ENCODE measurements around the gene TEF. TPM values are rescaled to one million over a fixed set of nuclear protein-coding genes. Genes with fewer than 3 reads are reported as not detected.

TEF gene
- total RNA-seq, 4 donors from 2014 or later, result 26.1 to 50.7 (median 37.0) TPM

DNA sequence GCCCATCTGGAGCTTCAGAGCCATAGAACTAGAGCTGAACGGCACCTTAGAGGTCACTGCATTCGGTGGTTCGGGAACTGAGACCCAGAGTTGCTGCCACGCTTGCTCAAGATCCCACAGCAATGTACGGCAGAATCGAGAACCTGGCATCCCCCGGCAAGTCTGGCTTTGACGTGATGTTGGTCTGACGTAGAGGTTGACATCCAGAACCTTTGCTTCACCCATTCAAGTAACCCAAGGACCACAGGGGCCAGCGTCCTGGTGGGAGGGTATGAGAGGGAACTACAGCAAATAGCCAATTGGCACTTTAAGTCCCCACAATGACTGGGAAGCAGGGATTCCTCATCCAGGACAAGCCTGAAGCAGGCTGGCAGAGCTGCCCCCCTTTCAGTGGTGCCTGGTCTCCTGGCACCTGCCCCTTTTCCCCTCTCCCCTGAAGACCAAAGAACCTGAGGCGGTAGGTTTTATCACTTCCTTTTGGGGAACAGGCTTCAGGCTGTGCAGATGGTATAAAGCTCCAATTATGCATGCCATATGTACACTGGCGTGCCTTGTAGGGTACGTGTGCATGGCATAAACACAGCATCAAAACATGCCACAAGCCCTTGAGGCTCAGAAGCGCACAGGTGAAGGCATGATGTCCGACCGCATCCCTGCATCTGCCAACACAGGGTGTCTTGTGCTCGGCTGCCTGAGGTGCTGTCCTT, 15.3 kb upstream of the TEF start:
- Histone ChIP-seq H3K27me3 (no peaks in the 10 kb centered on the region), H3K4me3 (peak overlapping the region in 1 of 2 donors; percentile 64), H3K36me3 (no peaks in the 10 kb centered on the region), H3K27ac (peak overlapping the region; percentile 7 to 89 (median 85)), H3K4me1 (peaks cover 0 to 53% (median 13%) of the 10 kb centered on the region in 3 donors), H3K9me3 (no peaks in the 10 kb centered on the region)
- ATAC-seq, result peak; percentile 8
- WGBS, 2 donors (ENCODE audit: low coverage in 1 of 2), result 34% methylated on average over 10 of the region's 17 CpGs; no CpG with 5 or more reads in 1 of the 2 donors
- no peak for TF ChIP-seq POLR2A (IDR thresholded peaks at IDR 0.05)
- TF ChIP-seq, protein P1, sequence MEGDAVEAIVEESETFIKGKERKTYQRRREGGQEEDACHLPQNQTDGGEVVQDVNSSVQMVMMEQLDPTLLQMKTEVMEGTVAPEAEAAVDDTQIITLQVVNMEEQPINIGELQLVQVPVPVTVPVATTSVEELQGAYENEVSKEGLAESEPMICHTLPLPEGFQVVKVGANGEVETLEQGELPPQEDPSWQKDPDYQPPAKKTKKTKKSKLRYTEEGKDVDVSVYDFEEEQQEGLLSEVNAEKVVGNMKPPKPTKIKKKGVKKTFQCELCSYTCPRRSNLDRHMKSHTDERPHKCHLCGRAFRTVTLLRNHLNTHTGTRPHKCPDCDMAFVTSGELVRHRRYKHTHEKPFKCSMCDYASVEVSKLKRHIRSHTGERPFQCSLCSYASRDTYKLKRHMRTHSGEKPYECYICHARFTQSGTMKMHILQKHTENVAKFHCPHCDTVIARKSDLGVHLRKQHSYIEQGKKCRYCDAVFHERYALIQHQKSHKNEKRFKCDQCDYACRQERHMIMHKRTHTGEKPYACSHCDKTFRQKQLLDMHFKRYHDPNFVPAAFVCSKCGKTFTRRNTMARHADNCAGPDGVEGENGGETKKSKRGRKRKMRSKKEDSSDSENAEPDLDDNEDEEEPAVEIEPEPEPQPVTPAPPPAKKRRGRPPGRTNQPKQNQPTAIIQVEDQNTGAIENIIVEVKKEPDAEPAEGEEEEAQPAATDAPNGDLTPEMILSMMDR (IDR thresholded peaks at IDR 0.05), result no peak
- no peak for TF ChIP-seq EP300 (IDR thresholded peaks at IDR 0.05)
- no peak for TF ChIP-seq POLR2AphosphoS5 (IDR thresholded peaks at IDR 0.05)

DNA sequence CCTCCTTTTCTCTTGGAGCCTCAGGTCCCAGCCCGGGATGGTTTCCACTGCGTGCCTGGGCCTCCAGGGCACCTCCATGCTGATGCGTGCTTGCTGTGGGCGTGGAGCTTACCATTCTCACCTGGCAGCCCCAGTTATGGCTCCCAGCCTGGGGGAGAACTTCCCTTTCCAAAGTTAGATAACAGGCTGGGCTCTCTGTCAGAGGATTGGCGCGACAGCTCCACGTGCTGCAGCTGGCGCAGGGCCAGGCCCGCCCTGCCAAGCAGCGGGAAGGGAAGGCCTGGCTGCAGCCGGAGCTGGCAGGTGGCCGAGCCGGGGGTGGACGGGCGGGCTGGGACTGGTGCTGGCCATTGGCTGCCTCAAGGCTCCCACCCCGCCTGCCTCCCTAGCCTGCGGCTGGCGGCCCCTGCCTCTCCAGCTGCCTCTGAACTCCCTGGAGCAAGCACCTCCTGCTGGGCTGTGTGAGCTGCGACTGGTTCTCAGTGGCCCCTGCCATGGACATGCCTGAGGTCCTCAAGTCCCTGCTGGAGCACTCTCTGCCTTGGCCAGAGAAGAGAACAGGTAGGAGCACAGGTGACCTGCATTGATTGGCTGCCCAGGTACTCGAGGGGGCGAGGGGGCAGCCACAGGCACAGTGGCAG, 14.6 kb upstream of the TEF start:
- H3K4me1 ChIP-seq, result peaks cover 0 to 58% (median 13%) of the 10 kb centered on the region in 3 donors
- 3% methylated on average over 7 of the region's 21 CpGs; no CpG with 5 or more reads in 1 of the 2 donors for WGBS, 2 donors (ENCODE audit: low coverage in 1 of 2)
- TF ChIP-seq POLR2AphosphoS5 (IDR thresholded peaks at IDR 0.05) (peak; percentile 91), POLR2A (IDR thresholded peaks at IDR 0.05) (peak; percentile 59 to 68), EP300 (IDR thresholded peaks at IDR 0.05) (no peak)
- TF ChIP-seq, protein P1 (IDR thresholded peaks at IDR 0.05), result peak in 3 of 4 experiments; percentile 48 to 53 (median 49)
- peak overlapping the region; percentile 62 to 64 for H3K4me3 ChIP-seq
- peak overlapping the region; percentile 64 to 89 (median 85) for H3K27ac ChIP-seq
- H3K9me3 ChIP-seq, result no peaks in the 10 kb centered on the region
- ATAC-seq, result peak; percentile 97
- H3K27me3 ChIP-seq, result no peaks in the 10 kb centered on the region
- H3K36me3 ChIP-seq, result peaks cover 0 to 5% of the 10 kb centered on the region in 2 donors

DNA sequence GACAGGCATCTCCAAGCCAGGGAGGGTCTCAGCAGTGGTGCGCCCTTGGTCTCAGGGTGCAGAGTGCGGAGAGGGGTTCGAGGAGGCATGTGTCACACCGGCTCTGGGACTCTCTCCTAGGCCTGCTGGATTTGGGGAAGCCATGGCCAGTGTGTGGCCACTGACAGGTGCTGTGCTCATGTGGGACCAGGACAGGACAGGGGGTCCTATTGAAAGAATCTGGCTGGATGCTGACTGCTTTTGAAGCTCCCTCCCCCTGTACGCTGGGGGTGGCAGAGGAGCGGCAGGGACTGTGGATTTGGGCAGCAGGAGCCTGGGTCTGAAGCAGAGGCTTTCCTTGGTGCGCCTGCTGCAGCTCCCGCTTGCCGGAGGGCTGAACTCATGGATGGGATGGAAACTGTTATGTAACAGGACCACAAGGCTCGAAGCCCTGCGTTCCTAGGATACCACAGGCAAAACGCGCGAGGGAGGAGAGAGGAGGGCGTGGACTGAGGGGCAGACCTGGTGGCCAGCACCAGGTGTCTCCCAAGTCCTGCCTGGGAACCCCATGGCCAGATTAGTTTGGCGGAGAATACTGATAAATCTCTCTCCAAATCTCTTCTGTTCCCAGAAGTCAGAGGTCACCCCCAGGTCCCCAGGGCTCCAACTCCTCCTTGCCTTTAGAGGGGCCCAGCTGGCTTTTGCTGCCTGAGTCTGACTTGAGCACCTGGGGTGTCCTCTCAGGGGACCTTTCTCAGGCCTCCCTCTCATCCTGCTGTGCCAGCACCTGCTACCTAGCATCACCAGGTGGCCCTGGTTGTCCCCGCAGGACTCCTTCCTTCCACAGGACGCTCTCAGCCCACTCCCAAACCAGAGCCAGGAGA, 13.8 kb upstream of the TEF start:
- peak overlapping the region; percentile 62 to 64 for H3K4me3 ChIP-seq
- H3K9me3 ChIP-seq, result no peaks in the 10 kb centered on the region
- peaks cover 0 to 65% (median 13%) of the 10 kb centered on the region in 3 donors for H3K4me1 ChIP-seq
- H3K27ac ChIP-seq, result peak overlapping the region; percentile 64 to 89 (median 85)
- H3K36me3 ChIP-seq, result peaks cover 0 to 13% of the 10 kb centered on the region in 2 donors
- TF ChIP-seq POLR2AphosphoS5 (IDR thresholded peaks at IDR 0.05) (peak; percentile 50), EP300 (IDR thresholded peaks at IDR 0.05) (no peak), POLR2A (IDR thresholded peaks at IDR 0.05) (peak; percentile 19 to 25)
- TF ChIP-seq, protein P1 (IDR thresholded peaks at IDR 0.05), result no peak
- WGBS, 2 donors (ENCODE audit: low coverage in 1 of 2), result 32% methylated on average over 4 of the region's 18 CpGs; no CpG with 5 or more reads in 1 of the 2 donors
- H3K27me3 ChIP-seq, result no peaks in the 10 kb centered on the region
- peak; percentile 70 for ATAC-seq

DNA sequence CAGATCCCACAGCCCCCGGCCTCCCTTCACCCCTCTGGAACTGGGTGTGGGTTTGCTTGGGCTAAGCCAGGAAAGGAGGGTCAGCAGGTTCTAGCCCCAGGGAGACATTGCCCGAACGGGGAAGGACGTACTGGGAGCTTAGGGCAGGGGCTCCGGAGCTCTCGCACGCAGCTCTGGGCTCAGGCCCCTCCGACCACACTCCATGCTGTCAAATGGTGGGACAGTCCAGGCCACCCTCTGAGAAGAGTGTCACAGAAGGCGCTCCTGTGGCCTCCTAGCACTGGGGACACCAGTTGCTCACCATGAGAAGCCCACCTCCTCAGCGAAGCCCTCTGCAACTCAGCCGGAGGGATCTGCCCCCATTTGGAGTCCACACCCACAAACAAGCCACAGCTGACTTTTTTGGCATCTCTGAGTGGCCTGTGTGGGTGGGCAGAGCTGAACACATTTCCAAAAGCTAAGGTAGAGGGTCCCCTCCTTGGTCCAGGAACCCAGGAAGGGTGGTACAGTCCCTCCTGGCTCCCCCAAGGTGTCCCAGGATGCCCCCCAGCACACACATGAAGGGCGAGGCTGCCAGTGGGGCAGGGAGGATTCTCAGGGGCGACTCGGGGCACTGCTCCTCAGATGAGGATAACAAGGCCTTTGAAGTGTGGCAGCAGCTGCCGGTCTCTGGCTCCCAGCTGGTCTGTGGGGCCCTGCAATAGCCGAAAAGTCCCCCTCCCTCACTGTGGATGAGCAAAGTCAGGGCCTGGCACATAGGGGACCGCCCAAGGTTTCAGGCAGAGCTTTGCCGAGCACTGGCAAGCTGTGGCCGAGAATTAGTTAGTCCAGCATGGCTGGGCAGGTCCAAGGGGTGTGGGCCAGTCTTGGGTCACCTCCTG, 13.0 kb upstream of the TEF start:
- Histone ChIP-seq H3K27me3 (no peaks in the 10 kb centered on the region), H3K4me1 (peaks cover 0 to 67% (median 13%) of the 10 kb centered on the region in 3 donors)

More for the DNA sequence above, 13.0 kb upstream of the TEF start:
- Histone ChIP-seq H3K4me3 (peak overlapping the region; percentile 62 to 64), H3K9me3 (no peaks in the 10 kb centered on the region), H3K36me3 (peaks cover 0 to 20% of the 10 kb centered on the region in 2 donors), H3K27ac (peak overlapping the region; percentile 4 to 89 (median 85))
- no peak for ATAC-seq
- no peak for TF ChIP-seq EP300 (IDR thresholded peaks at IDR 0.05)
- no peak for TF ChIP-seq POLR2AphosphoS5 (IDR thresholded peaks at IDR 0.05)
- TF ChIP-seq POLR2A (IDR thresholded peaks at IDR 0.05), result no peak
- TF ChIP-seq, protein P1 (IDR thresholded peaks at IDR 0.05), result no peak
- 20% methylated on average over 1 of the region's 19 CpGs; no CpG with 5 or more reads in 1 of the 2 donors for WGBS, 2 donors (ENCODE audit: low coverage in 1 of 2)
